Fibroblast of skin of right biceps (primary cell): Measurements from ENCODE around the gene ADO.
"Not testable (repeated sequence)": the region's sequence is repeated elsewhere in the genome, so short reads cannot be mapped to it uniquely, and the experiment has no call there.

Experiments
- DNase-seq: peaks from one replicate; pipeline ENCODE4 v3.0.0-alpha.2; 2013

Gene ADO

GRCh38 chr10:62804356-62805230 lies at the start of gene ADO:
TSS of gene ADO (plus strand) at chr10:62804720. CDS start at chr10:62805060, 340 bp downstream.
- DNase-seq = peak; percentile 84

DNA sequence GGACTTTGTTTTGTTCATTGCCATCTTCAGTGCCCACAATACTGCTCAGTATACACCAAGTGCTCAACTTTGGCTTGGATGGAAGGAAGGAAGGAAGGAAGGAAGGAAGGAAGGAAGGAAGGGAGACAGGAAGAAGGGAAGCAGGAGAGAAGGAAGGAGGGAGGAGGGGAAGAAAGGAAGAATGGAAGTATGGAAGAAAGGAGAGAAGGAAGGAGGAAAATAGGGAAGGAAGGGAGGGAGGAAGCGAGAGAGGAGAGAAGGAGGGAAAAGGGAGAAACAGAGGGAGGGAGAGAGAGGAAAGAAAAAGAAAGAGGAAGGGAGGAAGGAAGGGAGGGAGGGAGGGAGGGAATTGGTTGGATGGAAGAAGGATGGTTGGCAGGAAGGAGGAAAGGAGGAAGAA lies 49.6 kb upstream of the ADO start:
- no peak for DNase-seq

DNA sequence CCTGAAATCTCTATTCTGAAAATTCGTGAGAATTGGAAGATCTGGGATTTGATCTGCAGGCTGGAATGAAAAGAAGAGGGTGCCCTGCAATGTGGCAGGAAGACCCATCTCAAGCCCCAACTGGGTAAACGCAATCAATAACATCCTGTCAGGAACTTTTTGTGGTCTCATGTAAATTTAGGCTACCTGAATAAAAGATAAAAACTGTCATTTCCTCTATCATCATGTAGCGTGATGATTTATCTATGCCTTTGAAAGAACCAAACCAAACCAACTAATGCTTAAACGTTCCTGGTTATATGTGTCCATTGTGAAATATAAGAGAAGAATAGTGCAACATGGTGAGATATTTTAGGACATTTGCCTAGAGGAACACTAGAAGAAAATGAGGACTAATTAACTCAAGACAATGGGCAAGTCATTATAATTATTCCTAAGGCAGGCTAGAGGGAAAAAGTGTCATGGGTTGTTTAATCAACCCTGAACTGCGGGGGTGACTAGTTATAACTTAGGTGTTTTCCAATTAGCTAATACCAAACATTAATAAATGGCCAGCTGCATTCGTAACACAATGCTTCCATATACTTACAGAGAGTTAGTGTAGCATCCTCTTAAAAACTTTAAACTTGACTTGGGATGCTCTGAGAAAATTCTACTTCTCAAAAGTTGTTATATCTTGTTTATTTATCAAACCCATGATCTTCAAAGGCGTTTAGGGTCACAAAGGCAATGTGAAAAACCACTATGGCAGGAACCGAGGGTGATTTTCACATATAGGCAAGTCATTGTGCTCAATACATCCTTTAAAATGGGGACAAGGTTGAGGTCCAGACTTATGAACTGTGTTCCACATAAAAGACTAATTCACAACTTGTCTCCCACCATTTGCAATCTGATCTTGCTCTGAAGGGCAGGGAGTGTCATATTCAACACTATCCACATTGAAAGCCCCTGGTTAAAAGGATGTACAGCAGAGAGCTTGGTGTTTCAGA lies 48.6 kb upstream of the ADO start:
- no peak for DNase-seq

DNA sequence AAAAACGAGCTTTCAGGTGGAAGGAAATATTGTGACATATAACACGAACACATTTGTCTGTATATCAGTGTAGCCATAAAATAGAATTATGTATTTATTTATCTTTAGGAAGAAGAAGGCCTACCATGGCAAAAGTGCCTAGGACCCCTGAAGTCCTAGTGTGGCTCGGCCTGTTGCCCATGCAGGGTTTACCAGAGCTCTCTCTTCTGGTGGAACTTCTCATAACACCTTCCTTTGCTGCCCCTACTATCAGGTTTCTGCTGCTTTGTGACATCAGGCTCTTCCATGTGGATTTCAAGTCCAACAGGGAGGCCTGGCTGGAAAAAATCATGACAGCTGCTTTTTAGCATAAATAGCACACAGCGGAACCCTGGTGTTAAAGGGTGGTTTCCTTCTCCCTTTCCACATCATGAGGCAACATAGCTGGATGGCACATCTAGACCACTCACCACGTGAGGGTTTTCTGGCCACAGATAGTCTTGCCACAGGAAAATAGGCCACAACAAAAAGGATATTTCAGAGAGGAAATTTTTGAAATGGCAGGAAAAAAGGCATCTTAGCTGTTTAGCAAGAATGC lies 44.8 kb upstream of the ADO start:
- DNase-seq = no peak

DNA sequence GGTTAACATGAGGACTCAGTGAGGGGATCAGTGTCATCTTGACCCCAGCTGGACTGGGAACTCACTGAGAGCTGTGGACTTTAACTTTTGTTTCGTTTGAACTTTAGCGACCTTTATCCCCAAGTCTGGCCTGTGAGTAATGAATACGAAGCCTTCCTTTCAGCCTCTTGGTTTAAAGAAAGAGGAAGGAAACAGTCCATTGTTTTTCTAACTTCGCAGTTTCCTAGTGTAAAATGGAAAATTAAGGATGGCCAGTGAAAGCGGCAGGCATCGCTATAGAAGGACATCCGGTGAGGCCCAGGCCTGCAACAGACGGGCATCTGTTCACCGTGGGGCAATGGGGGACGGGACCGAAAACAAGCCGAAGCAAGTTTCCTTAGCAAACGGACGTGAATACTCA lies 44.1 kb upstream of the ADO start:
- DNase-seq = no peak

DNA sequence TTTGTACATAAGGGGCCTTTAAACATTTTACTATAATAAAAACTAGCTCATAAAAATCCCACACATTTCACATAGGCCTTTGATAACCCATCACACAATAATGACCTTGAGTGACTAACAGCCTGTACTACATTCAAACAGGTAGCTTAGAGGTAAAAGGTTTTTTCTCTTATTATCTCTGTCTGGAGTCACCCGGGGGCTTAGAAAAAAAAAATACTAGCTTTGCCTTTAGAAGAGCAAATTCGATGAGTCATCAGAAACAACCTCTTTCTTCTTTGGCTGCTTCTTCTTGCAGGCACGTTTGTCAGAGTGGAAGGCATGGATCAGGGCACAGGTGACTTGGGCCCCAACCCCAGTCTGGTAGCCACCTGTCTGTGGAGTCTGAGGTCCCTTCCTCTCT lies 43.4 kb upstream of the ADO start:
- DNase-seq = no peak

- peak; percentile 7 for DNase-seq
Observed at GRCh38 chr10:62763155-62763554, 41.4 kb upstream of the ADO start.

GRCh38 chr10:62764011-62764410 lies 40.5 kb upstream of the ADO start:
- no peak for DNase-seq

DNA sequence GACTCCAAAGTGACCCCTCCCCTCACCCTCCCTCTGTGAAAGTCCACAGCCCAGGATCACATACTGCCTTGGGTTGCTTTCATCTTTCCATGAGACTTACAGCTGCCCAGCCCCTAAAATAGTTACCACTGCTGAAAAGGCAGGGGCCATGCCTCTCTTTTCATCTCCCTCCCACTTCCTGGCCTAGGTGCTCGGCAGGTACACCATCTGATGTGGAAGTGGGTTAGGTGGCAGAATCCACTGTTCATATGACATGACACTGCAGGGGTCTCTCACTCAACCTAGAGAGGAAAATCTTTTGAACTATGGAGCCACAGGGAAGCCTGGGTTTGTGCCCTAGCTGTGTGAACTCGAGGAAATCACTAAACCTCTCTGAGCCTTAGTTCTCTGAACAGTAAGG lies 38.8 kb upstream of the ADO start:
- DNase-seq = no peak

DNA sequence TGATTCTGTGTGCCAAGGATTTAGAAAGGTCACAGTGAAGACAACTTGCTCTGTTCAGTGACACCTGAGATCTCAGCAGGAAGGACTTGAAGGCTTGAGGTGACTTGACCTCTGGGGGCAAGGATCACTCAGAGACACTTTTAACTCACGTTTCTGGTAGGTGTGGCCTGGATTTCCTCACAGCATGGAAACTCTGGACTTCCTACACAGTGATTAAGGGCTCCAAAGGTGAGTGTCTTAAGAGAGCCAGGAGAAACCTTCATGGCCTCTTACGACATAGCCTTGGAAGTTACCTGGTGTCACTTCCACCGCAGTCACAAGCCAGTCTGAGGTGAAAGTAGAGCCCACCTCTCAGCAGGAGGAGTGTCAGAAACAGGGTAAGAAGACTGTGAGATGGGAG lies 38.1 kb upstream of the ADO start:
- no peak for DNase-seq

GRCh38 chr10:62769574-62770242 lies 34.8 kb upstream of the ADO start:
- DNase-seq = peak; percentile 12

DNA sequence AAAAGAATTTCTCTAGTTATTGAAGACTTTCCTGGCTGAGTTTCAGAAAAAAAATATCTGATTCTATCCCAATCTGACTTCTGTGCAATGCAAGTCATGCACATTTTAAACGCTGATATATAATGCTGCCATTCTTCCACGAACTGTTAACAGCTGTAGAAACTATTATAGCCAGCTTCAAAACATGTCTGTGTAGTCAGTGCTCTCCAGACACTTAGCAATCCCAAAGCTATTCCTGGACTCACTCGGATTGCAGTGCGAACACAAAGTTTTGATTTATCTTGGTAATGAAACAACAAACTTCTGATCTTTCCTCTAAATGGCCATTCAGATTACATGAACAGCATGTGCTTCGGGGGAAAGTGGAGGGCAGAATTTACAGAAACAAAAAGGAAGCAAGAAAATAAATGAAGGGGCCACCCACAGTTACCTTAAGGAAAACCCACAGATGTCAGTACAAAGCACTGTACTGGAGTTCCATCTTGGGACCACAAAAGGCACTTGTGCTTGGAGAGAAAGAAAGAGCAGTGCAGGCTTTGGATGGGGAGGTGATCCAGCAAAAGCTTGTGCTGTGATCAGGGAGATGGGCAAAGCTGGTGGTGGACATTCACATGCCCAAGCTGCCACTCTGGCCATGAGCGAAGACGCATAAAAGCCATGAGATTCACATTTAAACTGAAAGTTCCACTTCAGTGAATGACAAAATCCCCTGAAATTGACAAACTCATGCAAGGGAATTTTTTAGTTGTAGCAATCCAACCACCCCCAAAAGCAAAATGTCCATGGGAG lies 32.1 kb upstream of the ADO start:
- peak; percentile 28 for DNase-seq

DNA sequence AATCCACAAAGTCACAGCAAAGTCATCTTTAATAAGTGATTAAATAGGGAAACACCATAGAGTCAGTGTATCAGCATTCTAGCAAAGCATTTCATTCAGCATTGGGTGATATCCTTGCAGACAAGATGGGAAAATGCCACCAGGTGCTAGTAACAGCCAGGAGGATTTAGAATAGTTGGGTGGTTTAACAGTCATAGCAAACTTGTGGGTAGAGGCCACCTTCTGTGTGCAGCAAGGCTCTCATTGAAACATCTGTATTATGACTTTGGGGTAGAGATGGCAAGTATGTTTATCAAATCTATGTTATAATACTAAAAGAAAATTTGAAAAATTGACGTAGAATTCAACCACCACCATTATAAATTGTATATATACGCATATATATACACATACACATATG lies 26.4 kb upstream of the ADO start:
- DNase-seq = no peak

- DNase-seq = peak; percentile 27
Observed at GRCh38 chr10:62779487-62780248, 24.9 kb upstream of the ADO start.

DNA sequence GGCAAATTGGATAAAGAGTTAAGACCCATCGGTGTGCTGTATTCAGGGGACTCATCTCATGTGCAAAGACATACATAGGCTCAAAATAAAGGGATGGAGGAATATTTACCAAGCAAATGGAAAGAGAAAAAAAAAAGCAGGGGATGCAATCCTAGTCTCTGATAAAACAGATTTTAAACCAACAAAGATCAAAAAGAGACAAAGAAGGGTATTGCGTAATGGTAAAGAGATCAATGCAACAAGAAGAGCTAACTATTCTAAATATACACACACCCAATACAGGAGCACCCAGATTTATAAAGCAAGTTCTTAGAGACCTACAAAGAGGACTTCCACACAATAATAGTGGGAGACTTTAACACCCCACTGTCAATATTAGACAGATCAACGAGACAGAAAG lies 20.0 kb upstream of the ADO start:
- not testable (repeated sequence) for DNase-seq

- DNase-seq = not testable (repeated sequence)
Observed at GRCh38 chr10:62788285-62788684, 16.2 kb upstream of the ADO start.

GRCh38 chr10:62788861-62789467 lies 15.6 kb upstream of the ADO start:
- peak; percentile 46 for DNase-seq

GRCh38 chr10:62790019-62790555 lies 14.4 kb upstream of the ADO start:
- DNase-seq = no peak

DNA sequence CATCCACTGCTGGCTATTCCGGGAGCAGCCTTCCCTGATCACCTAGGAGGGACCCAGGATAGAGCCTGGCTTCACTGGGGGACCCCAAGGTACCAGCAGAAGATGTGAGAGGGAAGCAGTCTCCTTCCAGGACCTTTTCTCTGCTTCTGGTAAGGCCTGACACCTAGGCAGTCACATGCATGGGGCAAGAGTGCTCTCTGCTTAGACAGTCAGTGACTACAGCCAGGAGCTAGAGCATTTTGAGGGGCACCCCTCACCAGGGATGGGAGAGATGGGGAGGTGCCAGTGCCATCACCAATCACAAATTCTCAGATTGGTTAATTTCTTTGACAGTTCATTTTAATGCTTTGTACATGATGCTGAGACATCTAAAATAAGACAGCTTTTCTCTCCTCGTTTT lies 13.9 kb upstream of the ADO start:
- no peak for DNase-seq

GRCh38 chr10:62792261-62792660 lies 12.3 kb upstream of the ADO start:
- no peak for DNase-seq
